ENCODE measurements around the gene GLOD5.

Gene GLOD5

DNA sequence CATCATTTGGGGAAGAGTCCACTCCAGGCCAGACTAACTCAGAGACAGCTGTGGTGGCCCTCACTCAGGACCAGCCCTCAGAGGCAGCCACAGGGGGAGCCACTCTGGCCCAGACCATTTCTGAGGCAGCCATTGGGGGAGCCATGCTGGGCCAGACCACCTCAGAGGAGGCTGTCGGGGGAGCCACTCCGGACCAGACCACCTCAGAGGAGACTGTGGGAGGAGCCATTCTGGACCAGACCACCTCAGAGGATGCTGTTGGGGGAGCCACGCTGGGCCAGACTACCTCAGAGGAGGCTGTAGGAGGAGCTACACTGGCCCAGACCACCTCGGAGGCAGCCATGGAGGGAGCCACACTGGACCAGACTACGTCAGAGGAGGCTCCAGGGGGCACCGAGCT is 61.5 kb downstream of the GLOD5 start:
- H3K4me3 ChIP-seq (ENCODE audit: low read depth, low read length), result no peak overlapping the region
- in situ Hi-C loops (cut with HindIII; ENCODE audit: low sequenced_read_pairs), result no loop called here
- TF ChIP-seq, protein P1, sequence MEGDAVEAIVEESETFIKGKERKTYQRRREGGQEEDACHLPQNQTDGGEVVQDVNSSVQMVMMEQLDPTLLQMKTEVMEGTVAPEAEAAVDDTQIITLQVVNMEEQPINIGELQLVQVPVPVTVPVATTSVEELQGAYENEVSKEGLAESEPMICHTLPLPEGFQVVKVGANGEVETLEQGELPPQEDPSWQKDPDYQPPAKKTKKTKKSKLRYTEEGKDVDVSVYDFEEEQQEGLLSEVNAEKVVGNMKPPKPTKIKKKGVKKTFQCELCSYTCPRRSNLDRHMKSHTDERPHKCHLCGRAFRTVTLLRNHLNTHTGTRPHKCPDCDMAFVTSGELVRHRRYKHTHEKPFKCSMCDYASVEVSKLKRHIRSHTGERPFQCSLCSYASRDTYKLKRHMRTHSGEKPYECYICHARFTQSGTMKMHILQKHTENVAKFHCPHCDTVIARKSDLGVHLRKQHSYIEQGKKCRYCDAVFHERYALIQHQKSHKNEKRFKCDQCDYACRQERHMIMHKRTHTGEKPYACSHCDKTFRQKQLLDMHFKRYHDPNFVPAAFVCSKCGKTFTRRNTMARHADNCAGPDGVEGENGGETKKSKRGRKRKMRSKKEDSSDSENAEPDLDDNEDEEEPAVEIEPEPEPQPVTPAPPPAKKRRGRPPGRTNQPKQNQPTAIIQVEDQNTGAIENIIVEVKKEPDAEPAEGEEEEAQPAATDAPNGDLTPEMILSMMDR (IDR thresholded peaks at IDR 0.05; ENCODE audit: low read depth, low read length), result no peak
- no peak for DNase-seq (ENCODE audit: low read depth, low spot score)

All from astrocyte of the spinal cord (primary cell).